ENCODE results near the gene TSPEAR. TPM values are rescaled to one million over a fixed set of nuclear protein-coding genes. Genes with fewer than 3 reads are reported as not detected.

The TSPEAR gene
- total RNA-seq, 1 donor from 2014 or later = not detected

GRCh38 chr21:44540741-44541288, 170.6 kb downstream of the TSPEAR start:
- no peak for TF ChIP-seq CTCF (conservative IDR thresholded peaks at IDR 0.05; ENCODE audit: low read depth, low read length)
- no peak for DNase-seq (ENCODE audit: low read depth)
- H3K4me3 ChIP-seq (ENCODE audit: low read depth, low read length) = no peak overlapping the region

GRCh38 chr21:44539991-44540666, 171.2 kb downstream of the TSPEAR start, which contains the start of gene KRTAP10-1:
KRTAP10-1 (minus strand) TSS chr21:44540195; CDS start chr21:44540150, 45 bp downstream.
- no peak for TF ChIP-seq CTCF (conservative IDR thresholded peaks at IDR 0.05; ENCODE audit: low read depth, low read length)
- H3K4me3 ChIP-seq (ENCODE audit: low read depth, low read length) = no peak within 1 kb of the TSS
- no peak for DNase-seq (ENCODE audit: low read depth)

- DNase-seq (ENCODE audit: low read depth) = no peak
- no peak for TF ChIP-seq CTCF (conservative IDR thresholded peaks at IDR 0.05; ENCODE audit: low read depth, low read length)
- no peak overlapping the region for H3K4me3 ChIP-seq (ENCODE audit: low read depth, low read length)
Measured at GRCh38 chr21:44539046-44539445, 172.3 kb downstream of the TSPEAR start.

GRCh38 chr21:44537930-44538911, 173.2 kb downstream of the TSPEAR start:
- TF ChIP-seq CTCF (conservative IDR thresholded peaks at IDR 0.05; ENCODE audit: low read depth, low read length) = no peak
- no peak for DNase-seq (ENCODE audit: low read depth)
- no peak overlapping the region for H3K4me3 ChIP-seq (ENCODE audit: low read depth, low read length)

- H3K4me3 ChIP-seq (ENCODE audit: low read depth, low read length) = no peak overlapping the region
- DNase-seq (ENCODE audit: low read depth) = no peak
- no peak for TF ChIP-seq CTCF (conservative IDR thresholded peaks at IDR 0.05; ENCODE audit: low read depth, low read length)
Measured at GRCh38 chr21:44535963-44536362, 175.4 kb downstream of the TSPEAR start.

- no peak for DNase-seq (ENCODE audit: low read depth)
- H3K4me3 ChIP-seq (ENCODE audit: low read depth, low read length) = no peak overlapping the region
- TF ChIP-seq CTCF (conservative IDR thresholded peaks at IDR 0.05; ENCODE audit: low read depth, low read length) = no peak
Measured at GRCh38 chr21:44534688-44535087, 176.7 kb downstream of the TSPEAR start.

All from epithelial cell of proximal tubule (primary cell).